CD4-positive, alpha-beta T cell treated with Interleukin-4 for 4 hours (primary cell): Measurements from ENCODE around the gene CEP135.
"Not testable (repeated sequence)": the region's sequence is repeated elsewhere in the genome, so short reads cannot be mapped to it uniquely, and the experiment has no call there.

Source experiments
- DNase-seq: peaks from one replicate; pipeline ENCODE4 v3.0.0-alpha.2; 2020

The CEP135 gene

GRCh38 chr4:56028165-56028564 lies 79.4 kb downstream of the CEP135 start:
- DNase-seq: no peak

- DNase-seq: no peak
Measured at GRCh38 chr4:56038487-56039162, 89.9 kb downstream of the CEP135 start.

- no peak for DNase-seq
Measured at GRCh38 chr4:56040842-56041241, 92.1 kb downstream of the CEP135 start.

GRCh38 chr4:56042225-56042624 lies 93.5 kb downstream of the CEP135 start:
- DNase-seq: no peak

GRCh38 chr4:56048383-56048701 lies 99.6 kb downstream of the CEP135 start:
- DNase-seq: no peak

- DNase-seq: no peak
Measured at GRCh38 chr4:56048702-56049431, 100.1 kb downstream of the CEP135 start.

- DNase-seq: no peak
Measured at GRCh38 chr4:56050625-56051024, 101.9 kb downstream of the CEP135 start.

GRCh38 chr4:56051029-56051709 lies 102.4 kb downstream of the CEP135 start:
- DNase-seq: no peak

- no peak for DNase-seq
Measured at GRCh38 chr4:56051710-56052075, 102.9 kb downstream of the CEP135 start.

GRCh38 chr4:56052481-56052880 lies 103.7 kb downstream of the CEP135 start:
- DNase-seq: no peak

- DNase-seq: no peak
Measured at GRCh38 chr4:56052966-56053365, 104.2 kb downstream of the CEP135 start.

- no peak for DNase-seq
Measured at GRCh38 chr4:56055027-56055977, 106.6 kb downstream of the CEP135 start.

GRCh38 chr4:56055991-56056390 lies 107.2 kb downstream of the CEP135 start:
- DNase-seq: no peak

GRCh38 chr4:56058555-56058954 lies 109.8 kb downstream of the CEP135 start:
- DNase-seq: no peak

GRCh38 chr4:56060036-56060435 lies 111.3 kb downstream of the CEP135 start:
- DNase-seq: no peak

- no peak for DNase-seq
Measured at GRCh38 chr4:56062106-56062505, 113.4 kb downstream of the CEP135 start.

GRCh38 chr4:56062526-56063145 lies 113.9 kb downstream of the CEP135 start:
- DNase-seq: no peak

- no peak for DNase-seq
Measured at GRCh38 chr4:56066493-56066892, 117.7 kb downstream of the CEP135 start.

GRCh38 chr4:56067826-56068225 lies 119.1 kb downstream of the CEP135 start:
- DNase-seq: no peak

GRCh38 chr4:56072730-56073129 lies 124.0 kb downstream of the CEP135 start:
- DNase-seq: not testable (repeated sequence)

- DNase-seq: no peak
Measured at GRCh38 chr4:56077676-56078075, 128.9 kb downstream of the CEP135 start.

- DNase-seq: no peak
Measured at GRCh38 chr4:56078866-56079265, 130.1 kb downstream of the CEP135 start.

- no peak for DNase-seq
Measured at GRCh38 chr4:56080384-56080783, 131.6 kb downstream of the CEP135 start.
